ENCODE results near the gene ZBTB20. TPM values are rescaled to one million over a fixed set of nuclear protein-coding genes. Genes with fewer than 3 reads are reported as not detected.

Gene ZBTB20
- total and polyA plus RNA-seq, 4 donors: 0.88 to 83.2 (median 20.4) TPM

GRCh38 chr3:114582929-114583328 lies 564.2 kb downstream of the ZBTB20 start (continued):
- no peak for TF ChIP-seq REST (IDR thresholded peaks at IDR 0.05)
- TF ChIP-seq MAX (IDR thresholded peaks at IDR 0.05): no peak
- TF ChIP-seq HNF4G (IDR thresholded peaks at IDR 0.05): no peak
- TF ChIP-seq RXRA (IDR thresholded peaks at IDR 0.05): no peak

GRCh38 chr3:114572364-114573062 lies 574.6 kb downstream of the ZBTB20 start:
- Histone ChIP-seq H3K4me3 (ENCODE audit: low read depth in 1 of 3, low read length in 3 of 3) (no peak overlapping the region), H3K36me3 (ENCODE audit: control insufficient read depth in 4 of 4, insufficient read depth in 3 of 4, low read depth in 1 of 4, low read length in 3 of 4) (no peaks in the 10 kb centered on the region), H3K4me1 (ENCODE audit: control insufficient read depth in 4 of 4, insufficient read depth in 4 of 4, low read length in 3 of 4) (peaks cover 2 to 11% (median 4%) of the 10 kb centered on the region in 4 donors), H3K9me3 (ENCODE audit: control insufficient read depth in 4 of 4, low read length in 3 of 4) (no peaks in the 10 kb centered on the region), H3K27me3 (ENCODE audit: control insufficient read depth in 4 of 4, insufficient read depth in 4 of 4, low read length in 3 of 4) (no peaks in the 10 kb centered on the region), H3K27ac (ENCODE audit: low read depth in 1 of 2, low read length in 2 of 2) (no peak overlapping the region), H3K9ac (ENCODE audit: low read depth in 1 of 2, low read length in 2 of 2) (no peak overlapping the region)
- TF ChIP-seq RAD21 (IDR thresholded peaks at IDR 0.05): no peak
- TF ChIP-seq TAF1 (conservative IDR thresholded peaks at IDR 0.05): no peak
- TF ChIP-seq MAX (IDR thresholded peaks at IDR 0.05): no peak
- no peak for DNase-seq (ENCODE audit: low spot score)
- WGBS: 69% methylated on average over 3 of the region's 3 CpGs

GRCh38 chr3:114571363-114571762 lies 575.7 kb downstream of the ZBTB20 start:
- Histone ChIP-seq H3K9me3 (ENCODE audit: control insufficient read depth in 4 of 4, low read length in 3 of 4) (no peaks in the 10 kb centered on the region), H3K4me3 (ENCODE audit: low read depth in 1 of 3, low read length in 3 of 3) (no peak overlapping the region), H3K27ac (ENCODE audit: low read depth in 1 of 2, low read length in 2 of 2) (no peak overlapping the region), H3K27me3 (ENCODE audit: control insufficient read depth in 4 of 4, insufficient read depth in 4 of 4, low read length in 3 of 4) (no peaks in the 10 kb centered on the region), H3K9ac (ENCODE audit: low read depth in 1 of 2, low read length in 2 of 2) (no peak overlapping the region), H3K36me3 (ENCODE audit: control insufficient read depth in 4 of 4, insufficient read depth in 3 of 4, low read depth in 1 of 4, low read length in 3 of 4) (no peaks in the 10 kb centered on the region), H3K4me1 (ENCODE audit: control insufficient read depth in 4 of 4, insufficient read depth in 4 of 4, low read length in 3 of 4) (peaks cover 2 to 11% (median 4%) of the 10 kb centered on the region in 4 donors)
- DNase-seq (ENCODE audit: low spot score): no peak
- TF ChIP-seq RAD21 (IDR thresholded peaks at IDR 0.05): no peak
- no peak for TF ChIP-seq EGR1 (IDR thresholded peaks at IDR 0.05; ENCODE audit: low read depth in 2 of 2)
- TF ChIP-seq FOXA2 (IDR thresholded peaks at IDR 0.05): no peak
- no peak for TF ChIP-seq ZBTB33 (IDR thresholded peaks at IDR 0.05)
- no peak for TF ChIP-seq JUND (IDR thresholded peaks at IDR 0.05)
- no peak for TF ChIP-seq CTCF (IDR thresholded peaks at IDR 0.05; ENCODE audit: low read depth, low read length, missing input control)
- TF ChIP-seq HNF4A (conservative IDR thresholded peaks at IDR 0.05): no peak
- TF ChIP-seq REST (IDR thresholded peaks at IDR 0.05): no peak
- TF ChIP-seq SP1 (IDR thresholded peaks at IDR 0.05): no peak
- TF ChIP-seq GABPA (IDR thresholded peaks at IDR 0.05 in 1 of 2, conservative IDR thresholded peaks at IDR 0.05 in 1 of 2): no peak
- TF ChIP-seq YY1 (IDR thresholded peaks at IDR 0.05): no peak
- TF ChIP-seq FOXA1 (IDR thresholded peaks at IDR 0.05): no peak
- TF ChIP-seq TAF1 (conservative IDR thresholded peaks at IDR 0.05): no peak
- no peak for TF ChIP-seq ATF3 (IDR thresholded peaks at IDR 0.05)
- TF ChIP-seq MAX (IDR thresholded peaks at IDR 0.05): no peak
- WGBS: 90% methylated on average over 3 of the region's 3 CpGs

Data from liver (tissue), 9 donors.